Activated CD8-positive, alpha-beta memory T cell treated with anti-CD3 and anti-CD28 coated beads, Interleukin-2, amount 50 U/mL, for 24 hours (primary cell): ENCODE results near the gene VHLL.
"Not testable (repeated sequence)": the region's sequence is repeated elsewhere in the genome, so short reads cannot be mapped to it uniquely, and the experiment has no call there.

Source experiments
- DNase-seq: peaks from one replicate; pipeline ENCODE4 v3.0.0-alpha.2; 2020; ENCODE audit errors: extremely low read depth

Gene VHLL

DNA sequence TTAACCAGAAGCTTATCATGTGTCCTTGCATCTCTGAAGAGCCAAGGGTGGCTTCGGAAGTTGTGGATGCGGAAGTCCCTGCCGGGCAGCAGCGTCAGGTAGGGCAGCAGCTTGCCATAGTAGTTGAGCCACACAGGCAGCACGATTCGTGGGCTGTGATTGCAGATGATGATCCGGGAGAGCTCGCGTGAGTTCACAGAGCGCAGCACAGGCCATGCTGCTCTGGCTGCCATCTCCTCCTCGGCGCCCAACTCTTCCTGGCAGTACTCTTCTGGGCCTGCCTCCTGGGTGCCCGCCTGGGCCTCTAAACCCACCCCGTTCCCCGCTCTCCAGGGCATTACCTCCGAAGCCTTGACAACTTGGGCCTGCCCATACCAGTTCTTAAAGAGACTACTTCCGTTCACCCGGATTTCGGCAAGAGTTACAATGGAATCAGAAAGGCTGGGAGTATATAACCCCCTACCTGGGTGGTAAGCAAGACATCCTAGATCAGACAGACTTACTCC lies at the start of gene VHLL:
Gene VHLL (minus strand): TSS at position 456 of the 506 bp plus-strand sequence. CDS start 118 bp downstream, at position 338.
- DNase-seq: no peak

- no peak for DNase-seq
Measured at GRCh38 chr1:156347331-156347730, 48.2 kb upstream of the VHLL start.

DNA sequence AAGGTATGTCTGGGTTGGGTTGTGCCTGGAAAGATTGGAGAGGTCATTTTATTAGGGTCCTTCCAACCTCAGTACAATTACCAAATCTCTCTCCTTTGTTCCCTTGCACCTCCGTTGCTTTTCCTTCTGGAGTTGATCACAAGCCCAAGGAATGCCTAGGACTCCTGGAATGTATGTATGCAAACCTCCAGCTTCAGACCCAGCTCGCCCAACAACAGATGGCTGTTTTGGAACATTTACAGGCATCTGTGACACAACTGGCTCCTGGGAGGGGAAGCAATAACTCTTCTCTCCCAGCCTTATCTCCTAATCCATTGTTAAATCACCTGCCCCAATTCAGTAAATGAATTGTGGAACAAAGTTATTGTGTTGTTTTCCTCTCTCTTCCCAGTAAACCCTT lies 47.5 kb upstream of the VHLL start:
- no peak for DNase-seq

GRCh38 chr1:156346035-156346434 lies 46.9 kb upstream of the VHLL start:
- not testable (repeated sequence) for DNase-seq

DNA sequence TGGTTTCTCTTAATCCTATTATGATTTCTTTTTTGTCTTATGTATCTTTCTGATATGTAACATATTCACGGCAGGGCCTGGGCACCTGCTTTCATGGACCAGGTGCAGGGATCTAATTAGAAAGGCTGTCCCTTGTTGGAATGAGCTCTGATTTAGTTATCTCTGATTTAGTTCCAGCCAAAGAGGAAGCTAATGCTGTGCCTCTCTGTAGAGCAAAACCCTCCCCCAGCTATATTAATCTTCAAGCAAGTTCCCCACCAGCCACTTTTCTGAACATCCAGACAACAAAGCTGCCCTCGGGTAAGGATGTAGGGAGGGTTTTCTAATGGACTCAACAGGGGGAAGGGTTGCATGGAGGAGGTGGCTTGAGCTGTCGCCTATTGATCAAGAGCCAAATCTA lies 45.3 kb upstream of the VHLL start:
- no peak for DNase-seq

- DNase-seq: no peak
Measured at GRCh38 chr1:156342166-156342955, 43.3 kb upstream of the VHLL start.

DNA sequence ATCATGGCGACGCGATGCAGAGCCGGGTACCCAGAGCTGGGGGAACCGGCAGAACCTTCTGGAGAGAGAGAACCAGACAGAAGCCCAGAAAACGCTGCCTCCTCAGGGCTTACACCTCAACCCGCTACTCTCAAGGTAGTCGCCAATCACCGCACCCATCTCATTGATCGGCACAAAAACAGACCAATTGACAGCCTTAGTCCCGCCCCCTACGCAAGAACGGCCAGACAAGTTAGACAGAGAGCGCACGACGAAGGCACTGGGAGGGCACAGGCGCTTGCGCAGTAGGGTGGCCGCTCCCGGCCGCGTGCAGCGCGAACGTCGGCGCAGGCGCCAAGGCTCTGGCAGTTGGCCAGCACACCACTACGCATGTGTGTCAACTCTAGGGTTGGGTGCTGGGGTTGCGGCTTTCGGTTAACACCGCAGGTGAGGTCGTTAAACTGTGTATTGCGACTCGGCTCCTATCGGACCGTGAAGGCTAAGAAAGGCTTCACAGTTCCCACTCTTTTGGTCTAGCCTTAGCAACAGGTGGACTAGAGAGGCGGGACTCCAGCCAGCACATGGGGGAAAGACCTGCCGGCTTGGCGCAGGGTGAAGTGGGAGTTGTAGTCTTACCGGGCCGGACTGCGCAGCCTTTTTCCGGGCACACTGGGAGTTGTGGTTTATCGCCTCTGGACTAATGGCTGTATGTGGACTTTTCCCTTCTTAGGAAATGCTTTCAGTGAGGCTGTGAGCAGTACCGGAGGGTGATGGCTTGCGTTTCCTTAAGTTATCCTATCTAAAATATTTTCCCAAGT lies 39.3 kb upstream of the VHLL start, which contains the start of the genes CCT3 and TSACC:
Gene CCT3 (minus strand): TSS at position 113 of the 797 bp plus-strand sequence. CDS start 108 bp downstream, at position 5.
Gene TSACC (plus strand): TSS at position 347 of the 797 bp plus-strand sequence. CDS start 1,232 bp downstream, outside the sequence.
- peak; percentile 97 for DNase-seq

DNA sequence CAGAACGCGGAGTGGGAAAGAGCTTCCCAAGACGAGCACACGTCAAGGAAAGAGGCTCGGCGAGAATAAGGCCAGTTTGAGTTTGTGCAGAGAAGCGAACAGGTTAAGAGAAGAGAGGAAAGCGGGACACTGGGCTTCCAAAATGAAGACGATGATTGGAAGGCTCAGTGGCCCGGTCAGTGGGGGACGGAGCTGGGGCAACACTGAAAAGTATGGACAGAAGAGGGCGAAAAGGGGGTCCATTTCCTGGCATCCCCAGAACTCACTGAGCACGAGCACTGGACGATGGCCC lies 38.7 kb upstream of the VHLL start:
- no peak for DNase-seq

GRCh38 chr1:156337052-156337887 lies 38.2 kb upstream of the VHLL start:
- no peak for DNase-seq

- no peak for DNase-seq
Measured at GRCh38 chr1:156336242-156336641, 37.1 kb upstream of the VHLL start.

- DNase-seq: not testable (repeated sequence)
Measured at GRCh38 chr1:156323179-156323578, 24.1 kb upstream of the VHLL start.

GRCh38 chr1:156320560-156320959 lies 21.5 kb upstream of the VHLL start:
- no peak for DNase-seq

DNA sequence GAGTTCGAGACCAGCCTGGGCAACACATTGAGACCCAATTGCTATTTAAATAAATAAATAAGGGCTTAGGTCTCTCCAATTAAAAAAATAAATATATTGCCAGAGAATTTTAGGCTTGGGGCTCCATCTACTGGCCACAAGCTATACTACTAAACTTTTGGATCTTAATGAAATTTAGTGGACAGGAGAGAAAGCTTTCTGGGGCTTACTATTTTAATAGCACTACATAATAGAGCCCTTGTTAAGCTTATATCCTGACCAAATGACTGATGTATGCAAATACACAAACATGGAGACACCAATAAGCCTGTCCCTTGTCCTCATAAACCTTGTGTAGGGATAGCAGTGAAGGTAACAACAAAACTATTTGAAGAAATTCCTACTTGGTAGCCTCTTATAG lies 20.6 kb upstream of the VHLL start:
- no peak for DNase-seq

DNA sequence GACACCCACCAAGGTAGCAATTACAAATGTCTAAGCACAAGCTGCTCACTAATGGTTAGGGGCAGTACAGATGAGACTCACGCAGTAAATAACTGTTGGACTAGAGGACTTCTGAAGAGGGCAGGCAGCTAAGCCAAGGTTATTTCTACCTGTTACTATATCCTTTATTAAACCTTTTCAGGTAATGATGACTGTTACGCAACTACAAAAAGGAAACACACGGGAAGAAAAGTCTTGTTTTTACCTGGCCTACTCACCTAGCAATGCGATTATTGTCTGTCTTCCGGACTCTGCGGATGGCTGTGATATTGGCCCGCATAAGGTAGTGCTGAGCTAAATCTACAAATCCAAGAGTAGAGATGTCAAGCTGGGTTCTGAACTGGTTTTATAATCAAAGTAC lies 17.8 kb upstream of the VHLL start:
- no peak for DNase-seq

DNA sequence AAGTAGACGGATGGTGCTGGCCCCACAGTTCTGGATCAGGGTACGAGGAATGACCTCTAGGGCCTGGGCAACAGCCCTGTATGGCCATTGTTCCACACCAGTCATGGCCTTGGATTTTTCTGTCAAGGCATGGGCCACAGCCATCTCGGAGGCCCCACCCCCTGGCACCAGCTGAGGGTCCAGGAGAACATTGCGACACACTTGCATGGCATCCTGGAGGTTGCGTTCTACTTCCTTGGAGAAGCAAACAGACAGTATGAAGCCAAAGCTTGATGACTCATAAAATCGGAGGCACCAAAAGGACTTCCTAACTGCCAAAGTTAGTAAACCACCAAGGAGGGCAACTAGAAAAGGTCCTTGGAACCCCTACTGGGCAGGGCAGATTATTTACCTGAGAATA lies 11.9 kb upstream of the VHLL start:
- no peak for DNase-seq

- no peak for DNase-seq
Measured at GRCh38 chr1:156308078-156308477, 9.0 kb upstream of the VHLL start.

DNA sequence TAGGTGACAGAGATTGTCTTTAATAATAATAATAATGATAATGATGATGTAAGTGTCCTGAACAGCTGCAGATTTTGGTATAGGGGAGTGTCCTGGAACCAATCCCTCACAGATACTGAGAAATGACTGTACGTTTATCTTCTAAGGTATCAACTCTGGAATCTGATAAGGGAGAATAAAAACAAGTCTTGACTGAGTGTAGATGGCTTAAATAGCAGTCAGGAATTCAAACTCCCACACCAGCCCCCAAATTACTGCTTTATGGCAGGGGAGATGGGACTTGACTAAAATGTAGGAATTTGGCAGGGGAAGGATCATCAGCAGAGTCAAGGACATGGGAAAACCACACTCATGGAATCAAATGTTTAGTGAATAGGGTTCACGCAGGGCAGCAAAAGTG lies 6.1 kb upstream of the VHLL start:
- no peak for DNase-seq

GRCh38 chr1:156303241-156303640 lies 4.1 kb upstream of the VHLL start:
- DNase-seq: no peak

DNA sequence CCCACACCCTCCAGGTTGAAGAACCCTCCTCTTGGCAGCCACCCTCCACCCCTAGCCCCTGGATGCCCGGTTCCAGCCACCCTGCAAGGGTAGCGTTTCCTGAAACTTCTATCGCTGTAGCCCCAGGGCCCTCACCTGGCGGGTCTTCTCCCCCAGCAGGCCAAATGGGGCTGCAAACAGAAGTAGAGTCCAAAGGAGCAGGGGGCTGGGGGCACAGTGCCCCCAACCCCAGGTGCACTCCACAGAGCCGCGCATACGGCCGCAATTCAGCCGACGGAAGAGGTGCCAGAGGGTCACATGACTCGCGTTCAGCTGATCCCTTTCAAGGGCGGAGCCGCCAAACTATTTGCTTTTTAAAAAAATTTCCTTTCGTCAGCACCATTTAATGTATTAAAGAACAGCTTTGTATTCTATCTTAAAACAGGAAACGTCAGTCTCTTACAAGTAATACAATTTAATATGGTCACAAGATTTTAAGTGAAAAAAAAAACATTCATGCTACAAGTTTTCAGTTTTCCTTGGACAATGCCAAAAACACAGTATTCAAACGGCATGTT lies 3.6 kb downstream of the VHLL start, which contains the start of gene GLMP:
Gene GLMP (minus strand): TSS at position 289 of the 557 bp plus-strand sequence. CDS start 34 bp downstream, at position 255.
- peak; percentile 12 for DNase-seq

GRCh38 chr1:156293895-156294294 lies 5.2 kb downstream of the VHLL start:
- DNase-seq: no peak

GRCh38 chr1:156293098-156293434 lies 6.0 kb downstream of the VHLL start:
- DNase-seq: no peak
